Natural killer cell treated with Interleukin-12 subunit alpha and Interleukin-12 subunit beta and Interleukin-15 and Interleukin-18, amount 100 ng/mL, for 72 hours (primary cell): ENCODE data around the gene HCCS. TPM values are rescaled to one million over a fixed set of nuclear protein-coding genes. Genes with fewer than 3 reads are reported as not detected.
"Not testable (repeated sequence)": the region's sequence is repeated elsewhere in the genome, so short reads cannot be mapped to it uniquely, and the experiment has no call there.

ENCODE experiments used
- ATAC-seq, 2 donors: fragments of 150-1000 bp; cut with Tn5 transposase in 1 of 2; sonication (Bioruptor Pico), chemical (Tn5 transposase) in 1 of 2; 2 replicates each; pipeline ENCODE4 v1.10.0; 2021
- DNase-seq: peaks from one replicate; pipeline ENCODE4 v3.0.0; 2022; ENCODE audit warnings: low spot score
- H3K27ac Mint-ChIP-seq, 2 donors: 1 replicate in 1 of 2; 2 replicates in 1 of 2; pipeline ENCODE4 v1.8.0; 2022; ENCODE audit warnings: mixed read lengths in 2 of 2, mild to moderate bottlenecking in 1 of 2, moderate library complexity in 1 of 2
- H3K27me3 Mint-ChIP-seq, 2 donors: 1 replicate in 1 of 2; 2 replicates in 1 of 2; pipeline ENCODE4 v1.8.0; 2022; ENCODE audit warnings: mixed read lengths in 2 of 2
- H3K36me3 Mint-ChIP-seq: one replicate; pipeline ENCODE4 v1.8.0; 2022; ENCODE audit warnings: mixed read lengths
- H3K4me1 Mint-ChIP-seq, 2 donors: 1 replicate in 1 of 2; 2 replicates in 1 of 2; pipeline ENCODE4 v1.8.0; 2022; ENCODE audit warnings: low read depth in 2 of 2, mixed read lengths in 2 of 2, mild to moderate bottlenecking in 1 of 2
- H3K4me3 Mint-ChIP-seq: one replicate; pipeline ENCODE4 v1.8.0; 2022; ENCODE audit warnings: mixed read lengths
- H3K9me3 Mint-ChIP-seq: 2 replicates; pipeline ENCODE4 v1.8.0; 2022; ENCODE audit warnings: mixed read lengths
- total RNA-seq, 2 donors: library from RNA; stranded (reverse); gene quantifications; one replicate each; pipeline ENCODE4 v1.2.3, GENCODE V29; 2022

HCCS gene
- total RNA-seq, 2 donors from 2014 or later: 26.9 to 30.9 TPM

DNA sequence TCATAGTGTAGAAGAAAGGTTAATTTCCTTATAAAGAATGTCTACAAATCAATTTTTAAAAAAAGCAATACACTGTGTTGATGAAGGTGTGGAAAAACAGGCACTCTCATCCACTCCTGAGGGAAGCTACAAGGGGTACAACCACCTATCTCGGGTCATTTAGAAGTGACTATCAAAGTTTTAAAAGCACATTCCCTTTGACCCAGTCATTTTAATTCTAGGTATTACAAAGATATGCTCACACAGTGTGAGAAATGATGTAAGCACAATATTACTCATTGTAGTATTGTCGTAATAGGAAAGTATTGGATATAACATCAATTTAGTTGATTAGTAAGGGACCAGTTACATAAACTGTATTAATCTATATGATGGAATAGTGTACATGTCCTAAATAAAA lies 7.4 kb upstream of the HCCS start:
- H3K36me3 Mint-ChIP-seq: no peaks in the 10 kb centered on the region
- H3K9me3 Mint-ChIP-seq: no peaks in the 10 kb centered on the region
- DNase-seq (no peak), ATAC-seq (peak; percentile 56 to 62)
- no peak overlapping the region for H3K27ac Mint-ChIP-seq
- H3K4me1 Mint-ChIP-seq: peaks cover 0 to 9% of the 10 kb centered on the region in 2 donors
- no peaks in the 10 kb centered on the region for H3K27me3 Mint-ChIP-seq
- no peak overlapping the region for H3K4me3 Mint-ChIP-seq

GRCh38 chrX:11105080-11105479 lies 6.1 kb upstream of the HCCS start:
- no peaks in the 10 kb centered on the region for H3K27me3 Mint-ChIP-seq
- H3K36me3 Mint-ChIP-seq: no peaks in the 10 kb centered on the region
- no peak for ATAC-seq
- H3K27ac Mint-ChIP-seq: no peak overlapping the region
- DNase-seq: no peak
- no peak overlapping the region for H3K4me3 Mint-ChIP-seq
- H3K9me3 Mint-ChIP-seq: no peaks in the 10 kb centered on the region
- peaks cover 0 to 9% of the 10 kb centered on the region in 2 donors for H3K4me1 Mint-ChIP-seq

- H3K36me3 Mint-ChIP-seq: no peaks in the 10 kb centered on the region
- H3K4me1 Mint-ChIP-seq: peaks cover 6 to 8% of the 10 kb centered on the region in 2 donors
- no peaks in the 10 kb centered on the region for H3K9me3 Mint-ChIP-seq
- no peak overlapping the region for H3K4me3 Mint-ChIP-seq
- no peak for ATAC-seq
- no peaks in the 10 kb centered on the region for H3K27me3 Mint-ChIP-seq
- H3K27ac Mint-ChIP-seq: no peak overlapping the region
- no peak for DNase-seq
Observed at GRCh38 chrX:11108253-11108941, 2.7 kb upstream of the HCCS start.

DNA sequence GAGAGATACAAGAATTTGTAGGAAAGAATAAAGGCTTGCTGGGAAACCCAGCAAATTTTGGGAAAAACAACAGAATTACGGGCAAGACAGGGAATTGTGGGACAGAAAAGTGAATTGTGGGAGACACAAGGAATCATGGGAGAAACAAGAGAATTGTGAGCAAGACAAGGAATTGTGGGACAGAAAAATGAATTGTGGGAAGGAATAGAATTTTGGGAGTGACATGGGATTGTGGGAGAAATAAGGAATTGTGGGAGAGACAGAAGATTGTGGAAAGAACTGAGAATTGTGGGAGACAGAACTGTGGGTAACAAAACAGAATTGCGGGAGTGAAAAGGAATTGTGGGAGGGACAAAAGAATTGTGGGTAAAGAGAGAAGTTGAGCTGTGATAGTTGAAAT lies 1.2 kb upstream of the HCCS start:
- no peak overlapping the region for H3K27ac Mint-ChIP-seq

GRCh38 chrX:11111947-11112346 lies 815 bp downstream of the HCCS start:
- no peaks in the 10 kb centered on the region for H3K27me3 Mint-ChIP-seq
- DNase-seq (no peak), ATAC-seq (no peak)
- peaks cover 12 to 14% of the 10 kb centered on the region in 2 donors for H3K4me1 Mint-ChIP-seq
- H3K4me3 Mint-ChIP-seq: no peak overlapping the region
- H3K27ac Mint-ChIP-seq: peak overlapping the region; percentile 95 to 96
- H3K36me3 Mint-ChIP-seq: peaks cover 9% of the 10 kb centered on the region
- H3K9me3 Mint-ChIP-seq: no peaks in the 10 kb centered on the region

More for the DNA sequence above, 1.2 kb upstream of the HCCS start:
- DNase-seq (no peak), ATAC-seq (no peak)
- H3K36me3 Mint-ChIP-seq: peaks cover 4% of the 10 kb centered on the region
- no peaks in the 10 kb centered on the region for H3K27me3 Mint-ChIP-seq
- no peak overlapping the region for H3K4me3 Mint-ChIP-seq
- H3K9me3 Mint-ChIP-seq: no peaks in the 10 kb centered on the region
- H3K4me1 Mint-ChIP-seq: peaks cover 12 to 14% of the 10 kb centered on the region in 2 donors

DNA sequence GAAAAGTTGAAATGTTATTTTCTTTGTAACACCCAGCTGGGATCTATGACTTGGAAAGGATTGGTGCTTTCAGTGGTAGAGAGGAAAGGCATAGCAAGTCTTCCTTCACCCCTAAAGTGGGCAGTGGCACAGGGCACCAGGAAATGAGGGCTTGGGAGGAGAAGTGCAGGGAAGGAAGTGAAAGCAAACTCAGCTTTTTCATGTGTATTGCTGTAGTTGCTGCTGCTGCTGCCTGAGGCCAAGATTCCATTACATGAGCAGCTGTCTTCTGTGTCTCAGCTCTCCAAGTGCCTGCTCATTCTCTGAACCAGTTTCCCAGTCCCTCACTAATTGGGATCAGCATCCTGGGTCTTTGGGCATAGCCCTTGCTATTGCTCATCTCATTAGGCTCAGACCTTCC lies 2.6 kb downstream of the HCCS start:
- ATAC-seq (no peak), DNase-seq (no peak)
- Mint-ChIP-seq H3K4me1 (peaks cover 12 to 14% of the 10 kb centered on the region in 2 donors), H3K27ac (peak overlapping the region; percentile 68 to 95), H3K36me3 (peaks cover 9% of the 10 kb centered on the region), H3K4me3 (peak overlapping the region; percentile 59), H3K9me3 (no peaks in the 10 kb centered on the region), H3K27me3 (no peaks in the 10 kb centered on the region)

GRCh38 chrX:11117745-11118144 lies 6.6 kb downstream of the HCCS start:
- Mint-ChIP-seq H3K27me3 (no peaks in the 10 kb centered on the region), H3K36me3 (peaks cover 22% of the 10 kb centered on the region), H3K4me3 (no peak overlapping the region), H3K9me3 (no peaks in the 10 kb centered on the region), H3K27ac (no peak overlapping the region), H3K4me1 (peaks cover 14 to 16% of the 10 kb centered on the region in 2 donors)
- DNase-seq (no peak), ATAC-seq (no peak)

- Mint-ChIP-seq H3K36me3 (peaks cover 18% of the 10 kb centered on the region), H3K27me3 (no peaks in the 10 kb centered on the region), H3K27ac (no peak overlapping the region), H3K4me1 (peaks cover 4% of the 10 kb centered on the region in 2 donors), H3K4me3 (no peak overlapping the region), H3K9me3 (no peaks in the 10 kb centered on the region)
- no peak for DNase-seq
- ATAC-seq: no peak
Observed at GRCh38 chrX:11119313-11119943, 8.3 kb downstream of the HCCS start.

DNA sequence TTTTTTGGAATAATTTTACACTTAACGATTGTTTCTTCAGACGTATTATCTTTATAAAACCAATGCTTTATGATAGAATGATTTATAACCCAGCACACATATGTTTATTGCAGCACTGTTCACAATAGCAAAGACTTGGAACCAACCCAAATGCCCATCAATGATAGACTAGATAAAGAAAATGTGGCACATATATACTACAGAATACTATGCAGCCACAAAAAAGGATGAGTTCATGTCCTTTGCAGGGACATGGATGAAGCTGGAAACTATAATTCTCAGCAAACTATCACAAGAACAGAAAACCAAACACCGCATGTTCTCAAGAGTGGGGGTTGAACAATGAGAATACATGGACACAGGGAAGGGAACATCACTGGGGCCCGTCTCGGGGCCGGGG lies 12.0 kb downstream of the HCCS start:
- peaks cover 13% of the 10 kb centered on the region for H3K36me3 Mint-ChIP-seq
- H3K4me1 Mint-ChIP-seq, DNase-seq, H3K27ac Mint-ChIP-seq, H3K4me3 Mint-ChIP-seq, H3K27me3 Mint-ChIP-seq, ATAC-seq, H3K9me3 Mint-ChIP-seq: not testable (repeated sequence)

DNA sequence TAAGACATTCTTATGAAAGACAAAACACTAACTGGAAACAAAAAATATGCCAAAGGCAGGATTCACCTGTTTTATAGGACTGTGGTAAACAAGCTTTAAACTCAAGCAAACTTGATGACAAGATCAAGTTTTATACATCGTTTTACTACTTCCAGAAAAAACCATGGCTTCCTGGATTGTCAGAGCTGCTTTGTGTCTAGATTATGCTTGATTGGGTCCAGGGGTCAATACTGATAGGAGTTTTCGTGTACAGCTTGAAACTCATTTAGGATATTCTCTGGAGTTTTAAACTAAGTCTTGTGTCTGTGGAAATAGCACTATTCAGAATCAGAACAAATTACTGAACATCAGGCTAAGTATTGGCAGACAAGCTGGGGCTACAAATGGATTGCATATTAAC lies 13.0 kb downstream of the HCCS start:
- H3K4me1 Mint-ChIP-seq: peaks cover 4% of the 10 kb centered on the region in 2 donors
- no peaks in the 10 kb centered on the region for H3K27me3 Mint-ChIP-seq
- DNase-seq: no peak
- no peak overlapping the region for H3K27ac Mint-ChIP-seq
- no peak overlapping the region for H3K4me3 Mint-ChIP-seq
- H3K9me3 Mint-ChIP-seq: no peaks in the 10 kb centered on the region
- H3K36me3 Mint-ChIP-seq: peaks cover 13% of the 10 kb centered on the region
- no peak for ATAC-seq

- no peak overlapping the region for H3K27ac Mint-ChIP-seq
- no peaks in the 10 kb centered on the region for H3K9me3 Mint-ChIP-seq
- ATAC-seq (no peak), DNase-seq (no peak)
- peaks cover 4% of the 10 kb centered on the region in 2 donors for H3K4me1 Mint-ChIP-seq
- H3K4me3 Mint-ChIP-seq: no peak overlapping the region
- peaks cover 13% of the 10 kb centered on the region for H3K36me3 Mint-ChIP-seq
- no peaks in the 10 kb centered on the region for H3K27me3 Mint-ChIP-seq
Observed at GRCh38 chrX:11125060-11125459, 13.9 kb downstream of the HCCS start.

DNA sequence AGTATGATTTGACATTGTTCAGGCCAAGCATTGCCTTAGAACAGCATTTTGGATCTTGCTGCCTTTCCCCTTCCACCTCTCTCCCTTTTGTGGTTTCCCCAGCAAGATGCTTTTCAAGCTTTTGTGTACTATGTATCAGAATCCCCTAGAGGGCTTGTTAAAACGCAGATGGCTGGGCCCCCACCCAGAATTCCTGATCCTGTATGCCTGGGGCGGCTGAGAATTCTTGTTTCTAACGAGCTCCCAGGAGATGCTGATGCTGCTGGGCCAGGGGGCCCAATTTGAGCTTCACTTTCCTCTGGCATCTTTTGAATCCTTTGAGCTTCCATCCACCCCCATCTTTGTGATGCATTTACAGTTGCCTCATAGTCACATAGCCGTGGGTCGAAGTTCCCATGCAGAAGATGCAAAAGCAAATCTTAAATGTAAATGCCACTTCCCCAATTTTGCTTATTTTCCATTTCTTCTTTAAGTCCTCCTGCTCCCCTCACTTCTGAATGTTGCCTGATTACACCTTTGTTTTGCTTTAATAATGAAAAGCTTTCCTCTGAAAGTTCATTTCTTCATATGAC lies 18.5 kb downstream of the HCCS start:
- Mint-ChIP-seq H3K4me3 (no peak overlapping the region), H3K4me1 (no peaks in the 10 kb centered on the region), H3K9me3 (no peaks in the 10 kb centered on the region), H3K27ac (no peak overlapping the region), H3K27me3 (no peaks in the 10 kb centered on the region), H3K36me3 (no peaks in the 10 kb centered on the region)
- ATAC-seq (no peak), DNase-seq (no peak)

DNA sequence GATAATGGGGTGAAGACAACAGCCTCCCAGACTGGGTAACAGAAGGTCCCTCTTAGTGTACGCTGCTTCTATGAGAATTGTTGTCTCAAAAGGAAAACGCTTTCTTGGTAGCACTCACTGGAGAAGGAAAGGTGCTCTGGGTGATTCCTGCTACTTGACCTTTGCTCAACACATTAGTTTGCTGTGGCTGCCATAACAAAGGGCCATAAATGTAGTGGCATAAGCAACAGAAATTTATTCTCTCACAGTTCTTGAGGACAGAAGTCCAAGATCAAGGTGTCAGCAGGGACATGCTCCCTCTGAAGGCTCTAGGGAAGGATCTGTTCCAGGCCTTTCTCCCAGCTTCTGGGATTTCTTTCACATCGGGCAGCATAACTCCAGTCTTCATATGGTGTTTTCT lies 19.0 kb downstream of the HCCS start:
- DNase-seq: no peak
- no peaks in the 10 kb centered on the region for H3K27me3 Mint-ChIP-seq
- no peak overlapping the region for H3K27ac Mint-ChIP-seq
- H3K4me3 Mint-ChIP-seq: no peak overlapping the region
- H3K9me3 Mint-ChIP-seq: no peaks in the 10 kb centered on the region
- H3K36me3 Mint-ChIP-seq: no peaks in the 10 kb centered on the region
- no peak for ATAC-seq
- no peaks in the 10 kb centered on the region for H3K4me1 Mint-ChIP-seq

- no peaks in the 10 kb centered on the region for H3K4me1 Mint-ChIP-seq
- no peaks in the 10 kb centered on the region for H3K27me3 Mint-ChIP-seq
- DNase-seq: no peak
- no peak overlapping the region for H3K4me3 Mint-ChIP-seq
- no peaks in the 10 kb centered on the region for H3K9me3 Mint-ChIP-seq
- H3K36me3 Mint-ChIP-seq: no peaks in the 10 kb centered on the region
- no peak for ATAC-seq
- no peak overlapping the region for H3K27ac Mint-ChIP-seq
Observed at GRCh38 chrX:11131146-11131545, 20.0 kb downstream of the HCCS start.
